ENCODE measurements around the gene GCAT.
A peak's percentile ranks its signal among the peaks of the same experiment; 100 is the strongest.

DNA sequence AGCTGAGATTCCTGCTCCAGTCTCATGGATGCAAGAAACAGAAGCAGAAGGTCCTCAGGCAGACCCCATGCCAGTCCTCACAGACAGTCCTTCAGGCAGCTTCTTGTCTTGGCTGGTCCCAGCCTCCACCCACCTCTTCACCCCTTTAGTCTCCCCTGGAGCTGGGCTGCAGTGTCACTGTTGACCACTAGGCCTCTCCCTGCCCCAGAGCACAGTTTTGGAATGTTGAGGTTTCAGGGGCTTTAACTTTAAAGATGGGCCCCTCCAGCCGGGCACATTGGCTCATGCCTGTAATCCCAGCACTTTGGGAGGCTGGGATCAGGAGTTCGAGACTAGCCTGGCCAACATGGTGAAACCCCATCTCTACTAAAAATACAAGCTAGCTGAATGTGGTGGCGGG lies 39.5 kb upstream of the GCAT start:
- TF ChIP-seq RFX5 (IDR thresholded peaks at IDR 0.05; ENCODE audit: low read depth, low read length) (no peak), FOS (IDR thresholded peaks at IDR 0.05; ENCODE audit: borderline replicate concordance, extremely low read depth, insufficient read length) (no peak), JUND (IDR thresholded peaks at IDR 0.05; ENCODE audit: low read depth, low read length) (no peak), BRCA1 (IDR thresholded peaks at IDR 0.05; ENCODE audit: low read depth, low read length) (no peak), MTA2 (IDR thresholded peaks at IDR 0.05; ENCODE audit: low read depth) (no peak), BACH1 (IDR thresholded peaks at IDR 0.05; ENCODE audit: borderline replicate concordance) (no peak), TBL1XR1 (IDR thresholded peaks at IDR 0.05; ENCODE audit: low read depth, low read length) (no peak)
- TF ChIP-seq, protein P1, sequence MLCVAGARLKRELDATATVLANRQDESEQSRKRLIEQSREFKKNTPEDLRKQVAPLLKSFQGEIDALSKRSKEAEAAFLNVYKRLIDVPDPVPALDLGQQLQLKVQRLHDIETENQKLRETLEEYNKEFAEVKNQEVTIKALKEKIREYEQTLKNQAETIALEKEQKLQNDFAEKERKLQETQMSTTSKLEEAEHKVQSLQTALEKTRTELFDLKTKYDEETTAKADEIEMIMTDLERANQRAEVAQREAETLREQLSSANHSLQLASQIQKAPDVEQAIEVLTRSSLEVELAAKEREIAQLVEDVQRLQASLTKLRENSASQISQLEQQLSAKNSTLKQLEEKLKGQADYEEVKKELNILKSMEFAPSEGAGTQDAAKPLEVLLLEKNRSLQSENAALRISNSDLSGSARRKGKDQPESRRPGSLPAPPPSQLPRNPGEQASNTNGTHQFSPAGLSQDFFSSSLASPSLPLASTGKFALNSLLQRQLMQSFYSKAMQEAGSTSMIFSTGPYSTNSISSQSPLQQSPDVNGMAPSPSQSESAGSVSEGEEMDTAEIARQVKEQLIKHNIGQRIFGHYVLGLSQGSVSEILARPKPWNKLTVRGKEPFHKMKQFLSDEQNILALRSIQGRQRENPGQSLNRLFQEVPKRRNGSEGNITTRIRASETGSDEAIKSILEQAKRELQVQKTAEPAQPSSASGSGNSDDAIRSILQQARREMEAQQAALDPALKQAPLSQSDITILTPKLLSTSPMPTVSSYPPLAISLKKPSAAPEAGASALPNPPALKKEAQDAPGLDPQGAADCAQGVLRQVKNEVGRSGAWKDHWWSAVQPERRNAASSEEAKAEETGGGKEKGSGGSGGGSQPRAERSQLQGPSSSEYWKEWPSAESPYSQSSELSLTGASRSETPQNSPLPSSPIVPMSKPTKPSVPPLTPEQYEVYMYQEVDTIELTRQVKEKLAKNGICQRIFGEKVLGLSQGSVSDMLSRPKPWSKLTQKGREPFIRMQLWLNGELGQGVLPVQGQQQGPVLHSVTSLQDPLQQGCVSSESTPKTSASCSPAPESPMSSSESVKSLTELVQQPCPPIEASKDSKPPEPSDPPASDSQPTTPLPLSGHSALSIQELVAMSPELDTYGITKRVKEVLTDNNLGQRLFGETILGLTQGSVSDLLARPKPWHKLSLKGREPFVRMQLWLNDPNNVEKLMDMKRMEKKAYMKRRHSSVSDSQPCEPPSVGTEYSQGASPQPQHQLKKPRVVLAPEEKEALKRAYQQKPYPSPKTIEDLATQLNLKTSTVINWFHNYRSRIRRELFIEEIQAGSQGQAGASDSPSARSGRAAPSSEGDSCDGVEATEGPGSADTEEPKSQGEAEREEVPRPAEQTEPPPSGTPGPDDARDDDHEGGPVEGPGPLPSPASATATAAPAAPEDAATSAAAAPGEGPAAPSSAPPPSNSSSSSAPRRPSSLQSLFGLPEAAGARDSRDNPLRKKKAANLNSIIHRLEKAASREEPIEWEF (IDR thresholded peaks at IDR 0.05; ENCODE audit: insufficient replicate concordance, low read depth, low read length): no peak
- TF ChIP-seq, protein P2, sequence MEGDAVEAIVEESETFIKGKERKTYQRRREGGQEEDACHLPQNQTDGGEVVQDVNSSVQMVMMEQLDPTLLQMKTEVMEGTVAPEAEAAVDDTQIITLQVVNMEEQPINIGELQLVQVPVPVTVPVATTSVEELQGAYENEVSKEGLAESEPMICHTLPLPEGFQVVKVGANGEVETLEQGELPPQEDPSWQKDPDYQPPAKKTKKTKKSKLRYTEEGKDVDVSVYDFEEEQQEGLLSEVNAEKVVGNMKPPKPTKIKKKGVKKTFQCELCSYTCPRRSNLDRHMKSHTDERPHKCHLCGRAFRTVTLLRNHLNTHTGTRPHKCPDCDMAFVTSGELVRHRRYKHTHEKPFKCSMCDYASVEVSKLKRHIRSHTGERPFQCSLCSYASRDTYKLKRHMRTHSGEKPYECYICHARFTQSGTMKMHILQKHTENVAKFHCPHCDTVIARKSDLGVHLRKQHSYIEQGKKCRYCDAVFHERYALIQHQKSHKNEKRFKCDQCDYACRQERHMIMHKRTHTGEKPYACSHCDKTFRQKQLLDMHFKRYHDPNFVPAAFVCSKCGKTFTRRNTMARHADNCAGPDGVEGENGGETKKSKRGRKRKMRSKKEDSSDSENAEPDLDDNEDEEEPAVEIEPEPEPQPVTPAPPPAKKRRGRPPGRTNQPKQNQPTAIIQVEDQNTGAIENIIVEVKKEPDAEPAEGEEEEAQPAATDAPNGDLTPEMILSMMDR (IDR thresholded peaks at IDR 0.05 in 2 of 3, conservative IDR thresholded peaks at IDR 0.05 in 1 of 3; ENCODE audit: control insufficient read depth in 2 of 3, extremely low read depth in 1 of 3, insufficient read depth in 1 of 3, low read depth in 3 of 3, low read length in 3 of 3): peak in 2 of 3 experiments; percentile 27 to 42; a peak in 2 of 6 replicates
- TF ChIP-seq, protein P3, sequence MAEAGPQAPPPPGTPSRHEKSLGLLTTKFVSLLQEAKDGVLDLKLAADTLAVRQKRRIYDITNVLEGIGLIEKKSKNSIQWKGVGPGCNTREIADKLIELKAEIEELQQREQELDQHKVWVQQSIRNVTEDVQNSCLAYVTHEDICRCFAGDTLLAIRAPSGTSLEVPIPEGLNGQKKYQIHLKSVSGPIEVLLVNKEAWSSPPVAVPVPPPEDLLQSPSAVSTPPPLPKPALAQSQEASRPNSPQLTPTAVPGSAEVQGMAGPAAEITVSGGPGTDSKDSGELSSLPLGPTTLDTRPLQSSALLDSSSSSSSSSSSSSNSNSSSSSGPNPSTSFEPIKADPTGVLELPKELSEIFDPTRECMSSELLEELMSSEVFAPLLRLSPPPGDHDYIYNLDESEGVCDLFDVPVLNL (IDR thresholded peaks at IDR 0.05; ENCODE audit: low read depth, low read length): no peak
- TF ChIP-seq, protein P4, sequence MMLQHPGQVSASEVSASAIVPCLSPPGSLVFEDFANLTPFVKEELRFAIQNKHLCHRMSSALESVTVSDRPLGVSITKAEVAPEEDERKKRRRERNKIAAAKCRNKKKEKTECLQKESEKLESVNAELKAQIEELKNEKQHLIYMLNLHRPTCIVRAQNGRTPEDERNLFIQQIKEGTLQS (IDR thresholded peaks at IDR 0.05; ENCODE audit: borderline replicate concordance, extremely low read depth, low read depth, low read length): no peak

Data from GM12878 (cell line).